CMK (cell line): ENCODE results near the gene AGBL5.
"Not testable (repeated sequence)": the region's sequence is repeated elsewhere in the genome, so short reads cannot be mapped to it uniquely, and the experiment has no call there.

ENCODE experiments used
- DNase-seq: peaks from one replicate; pipeline ENCODE4 v3.0.0-alpha.2; 2010; ENCODE audit warnings: low read depth

The AGBL5 gene

GRCh38 chr2:27118525-27119329 is 67.3 kb downstream of the AGBL5 start, which contains the start of gene CGREF1:
Gene CGREF1, minus strand, starts transcription at chr2:27119128. Its CDS starts 14,762 bp downstream, at chr2:27104366.
- DNase-seq = no peak

GRCh38 chr2:27119330-27119670 is 67.8 kb downstream of the AGBL5 start:
- not testable (repeated sequence) for DNase-seq
